ENCODE measurements around the gene APBB1. TPM values are rescaled to one million over a fixed set of nuclear protein-coding genes. Genes with fewer than 3 reads are reported as not detected.
"Not testable (repeated sequence)": the region's sequence is repeated elsewhere in the genome, so short reads cannot be mapped to it uniquely, and the experiment has no call there.

Gene APBB1
- total RNA-seq, 1 donor from 2014 or later, result 72.0 TPM

DNA sequence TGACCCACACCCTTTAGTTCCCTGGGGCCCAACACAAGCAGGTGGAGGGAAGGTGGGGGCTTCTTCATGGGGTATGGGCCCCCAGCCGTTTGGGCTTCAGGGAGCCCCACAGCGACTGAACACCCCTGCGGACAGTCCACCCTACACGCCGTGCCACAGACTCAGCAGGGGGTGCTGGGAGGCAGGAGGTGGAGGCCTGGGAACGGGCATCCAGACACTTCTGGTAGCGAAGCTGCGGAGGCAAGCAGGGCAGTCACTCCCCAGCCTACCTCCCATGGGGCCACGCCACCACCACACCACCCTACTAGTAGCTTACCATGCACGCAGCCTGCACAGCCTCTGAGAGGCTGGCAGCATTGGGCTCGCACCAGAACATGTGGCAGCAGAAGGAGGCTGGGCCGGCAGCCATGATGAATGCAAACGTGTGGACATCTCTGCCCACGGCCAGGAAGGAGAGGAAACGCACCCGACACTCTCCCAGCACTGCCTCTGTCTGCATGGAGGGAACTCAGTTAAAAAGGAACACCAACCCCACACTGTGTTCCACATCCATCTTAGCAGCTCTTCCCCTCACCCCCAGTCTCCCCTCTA is 23.3 kb downstream of the APBB1 start:
- DNase-seq (ENCODE audit: low spot score), result no peak
- intact Hi-C loops (cut with DNase I), result no loop called here

- DNase-seq (ENCODE audit: low spot score), result no peak
Measured at GRCh38 chr11:6393989-6394670, 24.8 kb downstream of the APBB1 start.

GRCh38 chr11:6392251-6392650 is 26.6 kb downstream of the APBB1 start:
- intact Hi-C loops (cut with DNase I), result not testable (repeated sequence)

More at GRCh38 chr11:6393989-6394670, 24.8 kb downstream of the APBB1 start:
- intact Hi-C loops (cut with DNase I), result no loop called here

GRCh38 chr11:6391537-6392134 is 27.3 kb downstream of the APBB1 start:
- intact Hi-C loops (cut with DNase I), result loop anchor here (2.0 kb wide), 3 partner anchors 27 to 211 kb away; partner anchors contain the start of genes APBB1, ILK, RRP8 and TRIM3

More at GRCh38 chr11:6392251-6392650, 26.6 kb downstream of the APBB1 start:
- DNase-seq (ENCODE audit: low spot score), result not testable (repeated sequence)

GRCh38 chr11:6390718-6391469 is 28.0 kb downstream of the APBB1 start:
- intact Hi-C loops (cut with DNase I), result loop anchor here (2.0 kb wide), 3 partner anchors 28 to 212 kb away; partner anchors contain the start of genes APBB1, ILK, RRP8 and TRIM3
- no peak for DNase-seq (ENCODE audit: low spot score)

More at GRCh38 chr11:6391537-6392134, 27.3 kb downstream of the APBB1 start:
- no peak for DNase-seq (ENCODE audit: low spot score)

DNA sequence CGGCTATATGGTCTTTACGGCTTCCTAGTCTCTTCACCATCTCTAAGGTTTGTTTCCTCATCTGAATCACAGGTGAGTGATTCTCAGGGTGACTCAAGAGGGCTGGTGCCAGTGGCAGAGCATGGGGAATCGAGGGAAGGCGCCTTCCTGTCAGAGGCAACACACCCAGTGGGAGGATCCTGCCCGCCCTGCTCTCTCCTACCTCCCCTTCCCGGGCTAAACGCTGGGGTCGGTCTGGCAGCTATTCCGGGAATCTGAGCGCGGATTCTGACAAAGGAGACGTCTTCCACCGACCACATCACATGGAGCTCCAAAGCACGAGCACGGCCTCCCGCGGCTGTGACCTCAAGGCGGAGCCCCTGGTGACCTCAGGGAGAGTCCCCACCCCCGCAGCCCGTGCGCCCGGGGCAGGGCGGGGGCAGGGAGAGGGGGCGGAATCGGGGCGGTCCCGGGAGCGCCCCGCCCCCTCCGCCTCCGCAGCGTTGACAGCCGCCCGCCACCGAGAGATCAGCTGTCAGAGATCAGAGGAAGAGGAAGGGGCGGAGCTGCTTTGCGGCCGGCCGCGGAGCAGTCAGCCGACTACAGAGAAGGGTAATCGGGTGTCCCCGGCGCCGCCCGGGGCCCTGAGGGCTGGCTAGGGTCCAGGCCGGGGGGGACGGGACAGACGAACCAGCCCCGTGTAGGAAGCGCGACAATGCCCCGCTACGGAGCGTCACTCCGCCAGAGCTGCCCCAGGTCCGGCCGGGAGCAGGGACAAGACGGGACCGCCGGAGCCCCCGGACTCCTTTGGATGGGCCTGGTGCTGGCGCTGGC is 28.8 kb downstream of the APBB1 start, which contains the start of gene SMPD1:
Gene SMPD1 (plus strand): TSS at position 570 of the 813 bp plus-strand sequence. CDS start 125 bp downstream, at position 695.
- intact Hi-C loops (cut with DNase I), result loop anchor here (2.0 to 5.0 kb wide), 4 partner anchors 29 to 213 kb away; partner anchors contain the start of genes APBB1, ILK, RRP8 and TRIM3
- peak; percentile 98 for DNase-seq (ENCODE audit: low spot score)

DNA sequence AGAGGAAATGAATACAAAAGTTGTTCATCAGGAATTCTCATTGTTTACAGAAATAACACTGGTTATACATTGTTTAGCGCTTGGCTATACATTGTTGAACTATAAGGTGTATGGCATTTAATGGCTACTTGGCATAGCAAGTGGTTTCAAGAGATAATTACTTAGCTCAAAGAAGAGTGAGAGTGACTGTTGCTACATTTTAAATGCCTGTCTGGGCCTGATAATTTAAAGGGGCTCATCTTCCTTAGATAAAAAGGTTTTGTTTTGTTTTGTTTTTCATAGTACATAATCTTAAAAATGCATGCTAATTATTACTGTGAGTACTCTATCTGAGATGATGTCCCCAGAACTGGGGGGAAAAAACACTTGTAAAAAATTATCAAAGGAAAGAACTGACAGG is 30.1 kb downstream of the APBB1 start:
- no peak for DNase-seq (ENCODE audit: low spot score)
- intact Hi-C loops (cut with DNase I), result loop anchor here (5.0 kb wide), 1 partner anchor 114 kb away; no protein-coding TSS in a partner anchor

GRCh38 chr11:6387811-6388599 is 30.9 kb downstream of the APBB1 start:
- no peak for DNase-seq (ENCODE audit: low spot score)
- intact Hi-C loops (cut with DNase I), result loop anchor here (5.0 kb wide), 1 partner anchor 114 kb away; no protein-coding TSS in a partner anchor

- no peak for DNase-seq (ENCODE audit: low spot score)
- intact Hi-C loops (cut with DNase I), result loop anchor here (5.0 kb wide), 1 partner anchor 117 kb away; no protein-coding TSS in a partner anchor
Measured at GRCh38 chr11:6385046-6385777, 33.7 kb downstream of the APBB1 start.

DNA sequence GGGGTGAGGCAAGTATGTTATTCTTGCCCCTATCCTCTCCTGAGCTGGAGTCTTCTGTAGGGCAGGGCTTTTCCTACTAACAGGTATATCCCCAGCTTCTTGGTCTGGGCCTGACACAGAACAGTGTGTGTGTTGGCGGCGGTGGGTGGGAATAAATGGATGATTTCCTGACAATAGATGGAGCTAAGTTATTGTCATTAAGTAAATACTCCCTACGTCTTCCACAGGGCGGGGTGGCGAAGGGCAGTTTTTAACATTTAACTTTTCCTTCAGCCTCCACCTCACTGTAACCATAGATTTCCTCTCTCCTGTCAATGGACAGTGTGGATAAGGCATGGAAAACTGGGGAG is 40.3 kb downstream of the APBB1 start:
- no peak for DNase-seq (ENCODE audit: low spot score)
- intact Hi-C loops (cut with DNase I), result loop anchor here (2.0 to 10.0 kb wide), 2 partner anchors 64 to 326 kb away; no protein-coding TSS in a partner anchor

DNA sequence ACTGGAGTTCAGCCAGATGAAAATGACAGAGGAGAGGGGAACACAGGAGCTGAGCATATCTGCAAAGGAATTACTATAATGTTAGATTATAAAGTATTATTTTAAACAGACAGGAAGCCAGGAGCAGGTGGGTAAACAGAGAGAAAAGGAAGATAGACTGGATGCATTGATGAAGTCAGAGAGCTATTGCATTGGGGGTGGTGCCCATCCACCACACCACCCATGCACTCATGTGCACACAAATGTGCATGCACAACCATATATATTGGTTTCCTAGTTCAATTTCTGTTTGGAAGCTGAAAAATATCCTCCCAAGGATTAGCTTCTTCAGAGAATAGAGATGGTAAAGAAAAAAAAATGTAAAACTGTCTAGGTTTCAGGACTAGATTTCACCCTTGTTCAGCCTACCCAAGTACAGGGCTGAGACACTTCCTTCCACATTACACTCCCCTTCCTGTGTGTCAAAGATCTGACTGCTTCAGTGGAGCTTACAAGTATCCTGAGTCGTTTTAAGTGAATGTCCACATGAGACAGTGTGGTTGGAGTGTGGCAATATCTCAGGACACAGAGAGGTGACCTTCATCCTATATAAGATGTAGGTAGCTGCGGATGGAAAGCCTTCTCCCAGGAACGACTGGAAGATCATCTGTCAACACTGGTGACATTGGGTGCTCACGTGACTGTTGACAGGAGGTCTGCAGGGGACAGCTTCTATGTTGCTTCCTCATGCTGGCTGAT is 40.8 kb downstream of the APBB1 start:
- intact Hi-C loops (cut with DNase I), result loop anchor here (2.0 to 10.0 kb wide), 2 partner anchors 65 to 327 kb away; no protein-coding TSS in a partner anchor
- DNase-seq (ENCODE audit: low spot score), result no peak

GRCh38 chr11:6371825-6372224 is 47.1 kb downstream of the APBB1 start:
- no peak for DNase-seq (ENCODE audit: low spot score)
- intact Hi-C loops (cut with DNase I), result loop anchor here (10.0 kb wide), 1 partner anchor 333 kb away; no protein-coding TSS in a partner anchor

GRCh38 chr11:6365659-6366058 is 53.2 kb downstream of the APBB1 start:
- intact Hi-C loops (cut with DNase I), result no loop called here
- no peak for DNase-seq (ENCODE audit: low spot score)

- DNase-seq (ENCODE audit: low spot score), result peak; percentile 89
- intact Hi-C loops (cut with DNase I), result loop anchor here (1.0 to 5.0 kb wide), 2 partner anchors 44 to 341 kb away; no protein-coding TSS in a partner anchor
Measured at GRCh38 chr11:6362873-6363678, 55.8 kb downstream of the APBB1 start.

DNA sequence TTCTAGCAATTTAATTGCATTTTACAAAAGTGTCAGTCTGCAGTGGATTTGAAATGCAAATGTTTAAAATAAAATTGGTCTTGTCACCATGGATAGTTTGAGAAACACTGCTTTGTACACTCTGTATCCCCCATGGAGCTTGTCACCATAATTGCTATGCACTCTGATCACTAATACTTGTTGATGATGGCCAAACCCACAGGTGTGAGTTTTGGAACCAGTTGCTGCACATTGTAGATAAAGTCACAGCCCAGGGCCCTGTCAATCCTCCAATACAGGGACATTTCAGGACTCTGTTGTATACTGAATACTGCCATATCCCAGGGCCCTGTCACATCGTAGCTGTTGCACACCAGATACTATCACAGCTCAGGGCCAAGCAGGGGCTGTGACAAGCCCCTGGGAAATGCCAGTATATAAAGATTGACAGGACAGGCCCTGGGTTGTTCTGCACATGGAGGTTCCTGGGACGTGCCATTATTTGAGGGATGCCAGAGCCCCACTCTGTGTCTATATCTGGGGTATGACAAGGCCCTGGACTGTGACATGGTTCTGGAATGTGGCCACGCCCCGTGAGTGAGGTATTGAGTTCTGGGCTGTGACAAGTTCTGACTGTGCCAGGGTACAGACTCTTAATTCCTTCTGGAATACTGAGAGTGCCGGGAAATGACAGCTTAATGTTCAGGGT is 56.6 kb downstream of the APBB1 start:
- peak; percentile 90 for DNase-seq (ENCODE audit: low spot score)
- intact Hi-C loops (cut with DNase I), result loop anchor here (1.0 to 5.0 kb wide), 2 partner anchors 43 to 340 kb away; no protein-coding TSS in a partner anchor
